EH (cell line): ENCODE data around the gene TUBGCP6.

ENCODE experiments used
- DNase-seq: peaks from one replicate; pipeline ENCODE4 v3.0.0-alpha.2; 2015; ENCODE audit warnings: low read depth

The TUBGCP6 gene

DNA sequence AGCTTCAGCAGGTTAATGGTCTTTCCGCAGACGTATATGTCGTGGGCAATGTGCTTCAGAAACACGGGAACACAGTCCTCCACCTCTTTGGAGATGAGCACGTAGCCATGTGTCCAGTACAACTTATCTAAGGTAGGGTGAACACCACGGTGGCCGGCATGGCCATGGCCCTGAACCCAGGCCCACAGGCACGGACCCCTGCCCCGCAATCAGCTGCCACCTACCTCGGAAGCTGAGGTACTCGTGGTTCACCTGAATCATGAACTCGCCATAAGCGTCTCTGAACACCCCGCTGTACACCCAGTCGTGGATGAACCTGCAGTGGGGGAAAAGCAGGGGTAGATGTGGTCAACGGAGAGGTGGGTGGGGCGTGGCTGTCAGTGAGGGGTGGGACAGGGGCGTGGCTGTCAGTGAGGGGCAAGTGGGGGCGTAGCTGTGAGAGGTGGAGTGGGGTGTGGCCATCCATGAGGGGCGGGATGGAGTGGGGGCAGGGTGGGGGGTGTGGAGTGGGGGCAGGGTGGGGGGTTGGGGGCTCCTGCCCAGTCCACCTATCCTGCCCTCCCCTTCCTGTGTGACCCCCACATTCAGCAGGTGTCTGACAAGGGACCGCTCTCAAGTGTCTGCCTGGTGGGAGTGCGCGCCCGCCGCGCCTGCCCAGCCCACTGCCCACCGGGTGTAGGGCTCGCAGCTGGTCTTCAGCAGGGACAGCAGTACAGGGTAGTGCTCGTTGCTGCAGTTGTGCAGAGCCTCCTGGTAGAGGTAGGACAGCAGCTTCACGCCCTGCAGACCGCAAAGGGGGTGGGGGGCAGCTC, 18.6 kb downstream of the TUBGCP6 start:
- DNase-seq = no peak

DNA sequence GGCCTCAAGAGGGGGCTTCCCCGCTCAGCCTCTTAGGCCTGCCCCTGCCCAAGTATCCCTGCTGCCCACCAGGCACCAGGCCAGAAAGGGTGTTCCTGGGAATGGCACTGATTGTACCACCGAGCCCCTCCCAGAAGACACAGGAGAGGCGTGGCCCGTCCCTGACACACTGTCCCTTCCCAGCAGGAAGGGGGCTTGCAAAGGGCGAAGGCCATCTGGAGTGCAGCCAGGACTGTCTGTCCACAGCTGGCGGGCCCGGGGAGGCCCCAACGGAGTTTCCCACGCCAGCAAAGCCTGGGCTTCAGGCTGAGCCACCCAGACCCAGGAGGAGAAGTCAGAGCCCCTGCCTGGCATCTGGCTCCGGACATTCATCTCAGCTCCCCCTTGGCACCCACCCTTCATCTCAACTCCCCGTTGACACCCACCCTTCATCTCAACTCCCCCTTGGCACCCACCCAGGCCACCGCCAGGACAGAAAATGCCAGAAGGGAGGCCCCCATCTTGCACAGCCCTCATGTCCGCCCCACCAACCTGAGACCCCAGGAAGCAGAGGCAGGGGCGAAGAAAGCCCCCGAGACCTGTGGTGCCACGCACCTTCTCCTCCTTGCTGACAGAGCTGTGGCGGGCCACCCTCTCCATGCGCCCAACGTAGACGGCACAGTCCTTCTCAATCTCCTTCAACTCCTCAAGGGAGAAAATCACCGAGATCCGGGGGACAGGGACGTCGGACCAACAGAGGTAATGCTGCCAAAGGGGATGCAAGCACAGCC, 19.4 kb downstream of the TUBGCP6 start:
- DNase-seq = no peak

DNA sequence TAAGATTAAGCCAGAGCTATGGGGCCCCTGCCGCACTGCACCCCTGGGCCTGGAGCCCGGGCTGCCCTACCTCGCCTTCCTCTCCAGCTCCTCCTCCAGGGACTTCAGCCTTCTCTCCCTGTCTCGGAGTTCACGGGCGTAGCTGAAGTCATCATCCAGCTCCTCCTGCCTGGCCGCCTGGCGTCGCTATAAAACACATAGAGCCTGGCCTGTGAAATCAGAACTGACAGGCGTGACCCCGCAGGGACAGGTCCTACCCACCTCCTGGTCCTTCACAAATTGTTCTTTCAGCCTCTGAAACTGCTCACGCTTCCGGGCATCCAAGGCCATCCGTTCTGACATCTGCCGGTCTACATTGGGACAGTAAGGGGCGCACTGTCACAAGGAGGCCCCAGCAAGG, 20.8 kb downstream of the TUBGCP6 start:
- no peak for DNase-seq

DNA sequence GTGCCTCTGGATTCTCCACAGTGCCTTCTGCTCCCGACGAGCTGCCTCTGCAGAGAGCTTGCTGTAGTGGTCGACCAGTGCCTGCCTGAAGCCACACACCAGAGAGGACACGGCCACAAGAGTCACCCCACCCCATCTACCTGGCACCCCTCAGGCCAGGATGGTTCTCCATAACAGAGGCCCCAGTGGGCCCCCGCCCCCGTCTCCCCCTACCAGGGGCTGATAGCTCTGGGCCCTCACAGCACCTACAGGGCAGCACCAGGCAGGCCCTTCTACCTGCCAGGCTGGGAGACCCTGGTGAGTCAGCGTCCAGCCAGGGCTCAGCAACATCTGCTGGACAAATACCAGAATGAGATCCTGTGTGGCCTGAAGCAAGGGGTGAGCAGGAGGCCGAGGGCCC, 22.3 kb downstream of the TUBGCP6 start:
- no peak for DNase-seq

DNA sequence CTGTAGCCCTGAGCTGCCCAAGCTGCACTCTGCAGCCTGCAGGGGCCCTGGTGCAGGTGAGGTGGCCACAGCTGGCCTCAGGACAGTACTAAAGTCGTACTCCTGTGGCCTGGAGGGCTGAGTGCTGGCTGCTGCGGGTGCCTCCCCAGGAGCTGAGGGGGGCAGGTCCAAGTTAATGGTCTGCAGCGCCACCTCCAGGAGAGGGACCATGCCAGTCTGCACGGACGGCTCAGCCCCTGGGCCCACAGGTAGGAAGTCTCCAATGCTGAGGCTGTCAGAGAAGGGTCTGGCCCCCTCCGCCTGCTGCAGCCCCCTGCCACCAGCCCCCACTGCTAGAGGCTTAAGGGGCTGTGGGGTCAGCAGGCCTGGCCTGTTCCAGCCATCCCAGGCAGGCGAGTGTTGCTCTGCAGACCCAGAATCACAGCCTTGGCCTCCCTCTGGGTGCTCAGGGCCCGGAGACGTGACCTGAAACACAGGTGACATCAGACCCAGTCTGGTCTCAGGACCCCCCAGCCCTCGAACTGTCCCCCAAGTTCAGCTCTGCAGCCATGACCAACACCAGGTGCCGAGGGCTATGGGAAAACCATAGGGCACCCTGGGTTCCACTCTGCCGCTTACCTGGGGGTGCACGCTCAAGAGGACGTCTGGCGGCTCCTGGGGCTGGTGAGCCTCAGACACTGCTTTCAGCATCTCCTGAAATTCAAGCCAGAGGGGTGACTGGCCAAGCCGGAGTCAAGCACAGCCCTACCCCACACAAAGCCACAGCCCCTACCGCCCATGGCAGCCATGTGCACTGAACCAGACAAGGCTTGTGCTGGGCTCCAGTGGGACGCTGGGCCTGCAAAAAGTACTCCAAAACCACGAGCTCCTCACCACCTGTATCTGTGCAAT, 23.2 kb downstream of the TUBGCP6 start:
- DNase-seq = no peak

DNA sequence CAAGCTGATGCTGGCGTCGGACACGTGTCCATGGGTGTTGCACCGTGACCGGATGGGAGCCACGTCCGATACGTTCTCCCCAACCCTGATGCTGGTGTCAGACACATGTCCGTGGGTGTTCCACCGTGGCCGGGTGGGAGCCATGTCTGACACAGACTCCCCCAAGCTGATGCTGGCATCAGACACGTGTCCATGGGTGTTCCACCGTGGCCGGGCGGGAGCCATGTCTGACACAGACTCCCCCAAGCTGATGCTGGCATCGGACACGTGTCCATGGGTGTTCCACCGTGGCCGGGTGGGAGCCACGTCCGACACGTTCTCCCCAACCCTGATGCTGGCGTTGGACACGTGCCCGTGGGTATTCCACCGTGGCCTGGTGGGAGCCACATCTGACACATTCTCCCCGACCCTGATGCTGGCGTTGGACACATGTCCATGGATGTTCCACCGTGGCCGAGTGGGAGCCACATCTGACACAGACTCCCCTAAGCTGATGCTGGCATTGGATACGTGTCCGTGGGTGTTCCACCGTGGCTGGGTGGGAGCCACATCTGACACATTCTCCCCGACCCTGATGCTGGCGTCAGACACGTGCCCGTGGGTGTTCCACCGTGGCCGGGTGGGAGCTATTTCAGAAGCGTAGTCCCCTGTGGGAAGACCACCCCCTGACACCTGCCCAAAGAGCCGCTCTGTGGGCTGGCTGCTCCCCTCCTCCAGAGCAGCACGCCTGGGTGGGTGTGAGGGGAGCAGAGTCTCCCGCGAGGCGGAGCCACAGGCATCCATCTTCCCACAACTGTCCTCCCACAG, 24.0 kb downstream of the TUBGCP6 start:
- DNase-seq = no peak

DNA sequence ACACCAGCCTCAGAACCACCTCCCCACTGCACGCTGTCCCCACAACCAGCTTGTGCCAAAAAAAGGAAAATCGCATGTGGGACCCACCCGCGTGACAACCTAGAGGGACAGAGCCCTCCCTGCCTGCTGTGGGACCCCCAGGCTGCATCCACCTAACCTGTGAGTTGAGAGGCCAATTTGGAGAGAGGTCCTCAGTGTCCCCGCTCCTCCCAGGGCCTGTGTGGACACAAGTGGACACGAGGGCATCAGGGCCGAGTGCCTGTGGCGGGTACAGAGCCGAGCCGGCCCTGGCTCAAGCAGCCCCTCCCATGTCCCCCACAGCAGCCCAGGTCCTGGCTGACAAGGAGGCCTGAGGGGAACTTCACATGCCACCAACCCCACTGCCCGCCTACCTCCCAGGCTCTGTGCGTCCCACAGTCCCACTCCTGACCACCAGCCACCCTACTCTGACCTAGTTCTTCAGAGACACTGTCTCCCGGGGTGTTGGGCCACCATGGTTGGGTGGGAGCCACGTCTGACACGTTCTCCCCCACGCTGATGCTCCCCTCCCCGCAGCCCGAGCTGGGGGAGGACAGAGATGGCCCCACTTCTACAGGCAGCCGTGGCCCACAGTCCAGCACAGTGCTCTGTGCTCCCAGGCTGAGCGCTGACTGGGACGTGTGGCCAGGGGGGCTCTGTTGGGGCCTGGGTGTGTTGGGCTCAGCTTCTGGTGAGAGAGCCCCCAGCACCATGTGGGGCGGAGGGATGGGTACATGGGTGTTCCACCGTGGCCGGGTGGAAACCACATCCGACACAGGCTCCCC, 24.8 kb downstream of the TUBGCP6 start:
- DNase-seq = no peak

DNA sequence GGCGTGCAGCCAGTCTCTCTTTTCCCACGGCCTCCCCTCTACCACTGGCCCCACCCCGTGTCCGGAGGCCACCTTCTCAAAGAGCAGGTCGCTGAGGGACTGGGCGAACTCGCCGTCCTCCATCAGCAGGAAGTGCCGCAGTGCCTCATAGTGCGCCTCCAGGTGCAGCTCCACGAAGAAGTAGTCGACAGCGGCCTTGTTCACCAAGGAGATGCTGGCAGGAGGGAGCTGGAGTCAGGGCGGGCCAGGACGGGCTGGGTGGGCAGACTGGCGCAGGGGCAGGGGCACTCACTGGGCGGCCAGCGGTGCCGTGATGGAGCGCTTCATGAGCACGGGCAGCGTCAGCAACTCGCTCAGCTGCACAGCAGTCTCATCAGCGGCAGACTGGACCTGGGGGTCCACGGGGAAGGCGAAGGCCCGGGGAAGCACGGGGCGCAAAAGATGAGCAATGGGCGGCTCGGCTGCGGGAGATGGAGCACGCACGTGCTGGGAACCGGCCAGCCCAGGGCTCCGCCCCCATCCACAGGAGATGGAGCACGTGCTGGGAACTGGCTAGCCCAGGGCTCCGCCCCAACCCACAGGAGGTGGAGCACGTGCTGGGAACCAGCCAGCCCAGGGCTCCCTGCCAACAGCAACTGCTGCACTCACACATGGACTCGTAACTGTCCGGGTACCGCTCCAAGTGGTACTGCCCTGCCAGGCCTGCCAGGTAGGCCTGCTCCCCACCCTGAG, 25.7 kb downstream of the TUBGCP6 start:
- peak; percentile 85 for DNase-seq

DNA sequence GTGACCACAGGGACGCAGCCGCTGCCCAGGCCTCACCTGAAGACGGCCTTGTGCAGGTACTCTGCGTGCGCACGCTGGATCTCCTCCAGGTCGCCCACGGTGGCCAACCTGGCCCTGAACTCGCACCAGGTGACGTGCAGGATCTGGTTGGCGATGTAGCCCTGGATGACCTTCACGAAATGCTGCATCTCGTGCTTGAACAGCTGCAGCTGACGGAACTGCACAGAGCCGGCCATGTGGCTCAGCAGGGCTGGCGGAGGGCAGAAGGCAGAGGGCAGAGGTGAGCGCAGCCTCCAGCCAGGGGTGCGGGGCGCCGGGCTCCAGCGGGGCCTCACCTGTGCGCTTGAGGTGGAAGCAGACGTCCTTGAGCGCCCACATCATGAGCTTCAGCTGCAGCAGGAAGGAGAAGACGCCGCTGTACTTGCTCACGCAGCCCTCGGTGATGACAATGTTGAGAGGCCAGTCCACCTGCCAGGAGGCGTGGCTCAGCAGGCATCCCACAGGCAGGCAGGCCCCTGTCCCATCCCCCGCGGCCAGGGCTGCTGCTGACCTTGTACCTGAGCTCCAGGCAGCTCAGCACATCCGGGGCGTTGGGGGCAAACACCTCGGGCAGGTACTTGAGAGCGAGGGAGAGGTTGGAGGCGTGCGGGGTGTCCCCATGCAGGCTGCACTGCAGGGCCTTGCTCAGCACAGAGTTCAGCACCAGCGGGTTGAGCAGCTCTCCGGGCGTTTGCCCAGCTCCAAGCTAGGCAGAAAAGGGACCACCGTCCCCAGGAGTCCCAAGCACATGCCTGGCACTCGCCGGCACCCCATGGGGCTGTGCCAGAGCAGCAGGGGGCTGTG, 26.4 kb downstream of the TUBGCP6 start:
- DNase-seq = no peak

DNA sequence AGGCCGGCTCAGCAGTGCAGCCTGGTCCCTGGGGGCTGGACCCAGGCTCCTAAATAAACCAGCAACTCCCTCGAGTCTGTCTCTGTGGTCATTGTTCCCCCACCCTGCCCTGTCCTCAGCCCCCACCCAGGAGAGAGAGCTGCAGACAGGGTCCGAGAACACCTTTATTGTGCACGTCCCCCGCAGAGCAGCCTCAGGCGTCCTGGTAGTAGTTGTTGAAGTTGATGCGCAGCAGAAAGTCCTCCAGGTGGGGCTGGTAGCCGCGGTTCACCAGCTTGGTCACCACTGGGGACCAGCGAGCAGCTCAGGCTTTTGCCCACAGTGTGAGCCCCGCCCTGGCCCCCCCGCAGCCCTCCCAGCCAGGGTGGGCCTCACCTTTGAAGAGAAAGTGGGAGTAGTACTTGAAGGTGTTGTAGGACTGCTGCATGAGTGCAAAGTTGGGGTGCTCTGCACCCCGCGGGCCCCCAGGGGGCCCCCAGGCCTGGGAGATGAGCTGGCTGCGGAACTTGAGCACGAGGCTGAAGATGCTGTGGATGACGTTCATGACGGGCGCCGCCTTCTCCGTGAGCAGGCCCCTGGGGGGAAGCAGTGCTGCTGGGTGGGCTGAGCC, 27.2 kb downstream of the TUBGCP6 start:
- DNase-seq = no peak

DNA sequence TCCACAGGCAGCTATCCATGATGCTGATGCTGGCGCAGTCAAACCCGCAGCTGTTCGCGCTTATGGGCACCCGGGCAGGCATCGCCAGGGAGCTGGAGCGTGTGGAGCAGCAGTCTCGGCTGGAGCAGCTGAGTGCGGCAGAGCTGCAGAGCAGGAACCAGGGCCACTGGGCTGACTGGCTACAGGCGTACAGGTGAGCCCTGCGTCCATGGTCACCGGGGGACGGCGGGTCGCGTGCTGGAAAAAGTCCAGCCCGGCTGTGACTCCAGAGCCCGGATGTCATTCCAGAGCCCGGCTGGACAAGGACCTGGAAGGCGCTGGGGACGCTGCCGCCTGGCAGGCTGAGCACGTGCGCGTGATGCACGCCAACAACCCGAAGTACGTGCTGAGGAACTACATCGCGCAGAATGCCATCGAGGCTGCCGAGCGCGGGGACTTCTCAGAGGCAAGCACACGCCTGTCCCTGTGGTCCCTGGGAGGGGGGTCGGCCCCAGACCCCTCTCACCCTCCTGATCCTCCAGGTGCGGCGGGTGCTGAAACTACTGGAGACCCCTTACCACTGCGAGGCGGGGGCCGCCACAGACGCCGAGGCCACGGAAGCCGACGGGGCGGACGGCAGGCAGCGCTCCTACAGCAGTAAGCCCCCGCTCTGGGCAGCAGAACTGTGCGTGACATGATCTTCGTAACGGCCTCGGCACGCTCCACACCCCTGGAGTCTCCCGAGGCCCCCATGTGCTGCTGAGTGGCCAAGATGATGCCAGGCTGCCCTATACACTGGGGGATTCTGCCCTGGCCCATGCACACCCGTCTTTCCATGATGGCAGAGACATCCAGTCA, 27.9 kb downstream of the TUBGCP6 start:
- DNase-seq = no peak

DNA sequence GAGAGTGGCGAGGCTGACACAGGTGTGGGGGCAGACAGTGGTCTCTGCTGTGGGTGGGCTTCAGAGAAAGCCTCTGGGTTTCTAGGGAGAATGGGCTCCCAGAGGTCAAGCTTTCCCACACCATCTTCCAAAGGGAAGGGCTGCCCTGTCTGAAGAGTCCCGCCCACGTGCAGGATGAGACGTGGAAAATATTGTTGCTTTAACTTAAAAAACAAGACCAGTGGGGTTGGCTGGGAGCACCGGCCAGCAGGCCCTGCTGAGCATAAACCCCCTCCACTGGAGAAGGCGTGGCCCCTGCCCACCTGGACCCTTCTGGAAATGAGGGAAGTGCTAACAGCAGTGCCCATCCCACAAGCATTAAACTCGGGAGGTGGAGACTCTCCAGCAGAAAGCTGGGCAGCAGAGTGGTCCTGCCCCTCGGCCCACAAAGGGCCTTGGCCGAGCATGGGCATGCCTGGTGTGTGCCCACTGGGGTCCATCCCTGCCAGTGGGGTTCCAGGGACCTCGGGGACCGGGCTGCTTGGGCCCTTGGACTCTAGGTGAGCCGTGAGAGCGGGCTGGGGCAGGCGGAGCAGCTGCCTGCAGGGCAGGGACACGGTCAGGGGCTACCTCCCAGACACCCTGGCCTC, 28.7 kb downstream of the TUBGCP6 start:
- DNase-seq = no peak

DNA sequence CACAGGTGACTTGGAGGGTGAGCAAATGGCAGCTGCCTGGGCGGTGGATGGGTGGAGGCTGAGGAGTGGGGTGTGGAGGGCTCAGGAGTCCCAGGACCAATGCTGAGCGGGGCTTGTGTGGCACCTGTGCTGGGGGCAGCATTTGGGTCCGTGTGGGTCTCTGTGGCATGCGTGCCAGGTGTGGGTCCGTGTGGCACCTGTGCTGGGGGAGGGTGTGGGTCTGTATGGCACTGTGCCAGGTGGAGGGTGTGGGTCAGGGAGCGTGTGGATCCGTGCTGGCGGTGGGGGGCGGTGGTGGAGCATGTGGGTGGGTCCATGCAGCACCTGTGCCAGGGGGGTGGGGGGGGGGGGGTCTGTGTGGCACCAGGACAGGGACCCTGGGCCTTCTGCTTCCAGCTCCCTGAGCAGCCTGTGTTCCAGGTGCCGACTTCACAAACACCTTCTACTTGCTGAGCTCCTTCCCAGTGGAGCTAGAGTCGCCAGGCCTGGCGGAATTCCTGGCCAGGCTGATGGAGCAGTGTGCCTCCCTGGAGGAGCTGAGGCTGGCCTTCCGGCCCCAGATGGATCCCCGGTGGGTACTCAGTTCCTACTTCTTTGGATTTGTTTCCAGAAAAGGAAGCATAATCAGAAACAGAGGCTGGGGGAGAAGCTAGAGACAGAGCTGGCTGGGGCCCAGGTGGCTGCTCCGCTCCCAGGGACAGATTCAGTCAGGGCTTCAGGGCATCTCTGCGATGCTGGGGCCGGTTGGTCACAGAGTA, 29.3 kb downstream of the TUBGCP6 start:
- no peak for DNase-seq

DNA sequence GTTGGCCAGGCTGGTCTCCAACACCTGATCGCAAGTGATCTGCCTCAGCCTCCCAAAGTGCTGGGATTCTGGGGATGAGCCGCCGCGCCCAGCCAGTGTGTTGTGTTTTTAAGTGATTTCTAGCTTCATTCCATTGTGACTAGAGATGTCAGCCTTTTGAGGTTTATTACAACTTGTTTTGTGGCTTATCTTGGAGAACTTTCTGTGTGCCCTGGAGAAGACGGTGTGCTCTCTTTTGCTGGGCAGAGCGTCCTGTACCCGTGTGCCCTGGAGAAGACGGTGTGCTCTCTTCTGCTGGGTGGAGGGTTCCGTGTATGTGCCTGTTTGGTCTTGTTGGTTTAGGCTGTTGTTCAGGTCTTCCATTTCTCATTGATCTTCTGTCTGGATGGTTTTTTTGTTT, 31.6 kb downstream of the TUBGCP6 start:
- no peak for DNase-seq

DNA sequence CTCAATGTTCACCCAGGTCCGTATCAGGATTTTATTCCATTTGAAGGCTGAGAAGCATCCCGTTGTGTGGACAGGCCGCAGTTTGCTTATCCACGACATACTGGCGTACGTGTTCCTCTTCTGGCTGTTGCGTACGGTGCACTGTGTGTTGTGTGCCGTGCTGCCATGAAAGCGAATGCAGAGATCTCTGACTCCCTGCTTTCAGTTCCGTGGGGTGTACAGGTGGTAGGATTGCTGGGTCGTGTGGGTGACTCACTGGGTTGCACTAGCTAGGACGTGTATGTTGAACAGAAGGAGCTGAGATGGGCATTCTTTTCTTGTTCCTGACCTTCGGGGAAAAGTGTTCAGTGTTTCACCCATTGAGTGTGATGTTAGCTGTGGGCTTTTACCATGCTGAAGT, 33.7 kb downstream of the TUBGCP6 start:
- DNase-seq = no peak

DNA sequence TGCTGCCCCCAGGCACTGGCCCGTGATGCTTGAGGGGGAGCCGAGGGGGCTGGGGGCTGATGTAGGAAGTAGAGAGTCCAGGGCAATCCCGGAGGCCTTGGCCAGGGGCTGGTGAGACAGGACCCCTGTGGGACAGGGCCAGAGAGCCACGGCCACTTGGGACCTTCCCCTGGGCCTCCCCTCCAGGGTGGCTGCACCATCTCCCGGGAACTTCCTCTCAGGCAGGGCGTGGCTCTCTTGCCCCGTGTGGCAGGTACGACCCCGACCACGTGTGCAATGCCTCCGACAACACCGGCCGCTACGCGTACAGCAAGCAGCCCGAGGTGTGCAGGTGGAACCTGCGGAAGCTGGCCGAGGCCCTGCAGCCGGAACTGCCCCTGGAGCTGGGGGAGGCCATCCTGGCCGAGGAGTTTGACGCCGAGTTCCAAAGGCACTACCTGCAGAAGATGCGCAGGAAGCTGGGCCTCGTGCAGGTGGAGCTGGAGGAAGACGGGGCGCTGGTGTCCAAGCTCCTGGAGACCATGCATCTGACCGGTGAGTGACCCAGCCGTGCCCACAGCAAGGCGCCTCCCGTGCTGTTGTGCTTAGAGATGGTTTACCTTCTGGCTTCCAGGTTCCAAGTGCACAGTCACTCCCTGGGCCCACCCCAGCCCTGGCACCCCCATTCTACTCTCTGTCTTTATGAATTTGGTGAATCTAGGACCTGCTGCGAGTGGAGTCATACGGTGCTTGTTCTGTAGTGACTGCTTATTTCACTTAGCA, 34.3 kb downstream of the TUBGCP6 start:
- no peak for DNase-seq
